ENCODE data around the gene STK39.

The STK39 gene

DNA sequence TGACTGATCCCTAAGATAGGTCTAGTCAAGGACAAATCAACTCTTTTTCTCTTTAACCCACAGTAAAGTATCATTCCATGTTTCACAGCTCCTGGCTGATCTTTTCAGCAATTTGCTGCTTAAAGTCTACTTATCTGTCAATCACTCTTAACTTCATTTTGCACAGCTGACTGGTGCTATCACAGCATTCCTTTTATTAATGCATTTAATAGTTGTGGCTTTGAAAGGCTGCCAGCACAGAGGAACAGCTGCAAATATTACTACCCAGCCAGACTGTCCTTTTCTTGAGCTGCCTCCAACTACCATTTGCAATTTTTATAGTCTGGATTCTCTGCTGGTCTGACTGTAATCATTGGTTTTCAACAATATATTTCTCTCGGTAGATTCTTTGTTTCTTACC, 303.5 kb downstream of the STK39 start:
- DNase-seq, result no peak

DNA sequence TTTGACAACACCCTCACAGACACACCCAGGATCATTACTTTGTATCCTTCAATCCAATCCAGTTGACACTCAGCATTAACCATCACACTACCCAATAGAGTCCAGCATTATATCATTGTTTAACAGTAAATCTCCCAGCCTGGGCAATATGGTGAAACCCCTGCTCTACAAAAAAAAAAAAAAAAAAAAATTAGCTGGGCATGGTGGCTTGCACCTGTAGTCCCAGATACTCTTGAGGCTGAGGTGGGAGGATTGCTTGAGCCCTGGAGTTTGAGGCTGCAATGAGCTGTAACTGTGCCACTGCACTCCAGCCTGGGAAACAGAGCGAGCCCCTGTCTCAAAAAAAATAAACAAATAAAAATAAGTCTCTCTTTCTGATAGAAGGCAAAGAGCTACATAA, 304.0 kb downstream of the STK39 start:
- no peak for DNase-seq

DNA sequence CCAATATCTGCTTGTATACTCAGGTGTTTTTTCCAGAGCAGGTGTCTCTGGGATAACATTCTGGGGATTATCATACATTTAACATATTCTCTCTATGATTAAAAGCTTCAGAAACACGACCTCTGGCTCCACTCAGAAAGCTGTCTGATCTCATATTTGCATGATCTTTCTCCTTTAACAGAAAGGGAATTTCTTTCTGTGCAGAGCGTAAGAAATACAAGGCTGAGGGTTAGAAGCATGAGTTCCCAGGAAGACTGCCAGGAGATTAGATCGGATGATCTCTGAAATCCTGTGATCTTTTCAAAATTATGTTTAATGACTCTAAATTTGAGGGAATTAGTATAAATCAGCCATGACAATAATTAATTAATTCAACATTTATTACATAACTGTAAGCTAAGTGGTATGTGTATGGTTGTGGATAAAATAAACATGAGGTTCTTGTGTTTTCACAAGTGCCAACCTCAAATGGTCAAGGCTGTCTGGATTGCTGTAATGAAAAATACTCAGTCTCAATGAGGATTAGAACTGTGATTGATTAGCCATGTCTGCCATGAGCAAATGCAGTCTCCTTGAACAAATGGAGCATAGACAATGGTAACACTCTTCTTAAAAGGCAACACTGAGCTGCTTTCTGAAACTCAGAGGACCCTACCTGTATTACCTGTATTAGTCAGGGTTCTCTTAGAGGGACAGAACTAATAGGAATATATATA, 304.9 kb downstream of the STK39 start:
- DNase-seq, result no peak

GRCh38 chr2:167941604-167942003, 305.8 kb downstream of the STK39 start:
- DNase-seq, result no peak

DNA sequence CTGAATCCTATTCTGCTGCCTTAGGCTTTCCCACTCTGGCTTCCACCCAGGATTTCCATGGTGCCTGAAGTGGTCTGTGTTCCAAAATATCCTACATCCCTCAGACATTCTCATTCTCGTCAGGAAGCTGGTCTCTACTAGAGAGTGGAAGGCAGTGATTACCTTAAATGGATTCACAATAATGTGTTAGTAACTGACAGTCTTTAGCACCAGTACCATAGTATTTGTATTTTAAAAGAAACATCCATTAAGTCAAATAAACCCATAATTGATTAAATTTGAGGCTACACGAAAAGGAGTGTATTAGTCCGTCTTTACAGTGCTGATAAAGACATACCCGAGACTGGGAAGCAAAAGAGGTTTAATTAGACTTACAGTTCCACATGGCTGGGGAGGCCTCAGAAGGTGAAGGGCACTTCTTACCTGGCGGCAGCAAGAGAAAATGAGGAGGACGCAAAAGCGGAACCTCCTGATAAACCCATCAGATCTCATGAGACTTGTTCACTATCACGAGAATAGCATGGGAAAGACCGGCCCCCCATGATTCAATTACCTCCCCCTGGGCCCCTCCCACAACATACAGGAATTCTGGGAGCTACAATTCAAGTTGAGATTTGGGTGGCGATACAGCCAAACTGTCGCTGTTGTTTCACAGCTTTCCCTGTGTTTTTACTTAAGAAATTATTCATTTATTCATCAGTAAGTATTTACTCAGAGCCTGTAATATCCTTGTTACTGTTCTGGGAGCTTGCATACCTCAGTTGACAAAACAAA, 306.5 kb downstream of the STK39 start:
- no peak for DNase-seq

DNA sequence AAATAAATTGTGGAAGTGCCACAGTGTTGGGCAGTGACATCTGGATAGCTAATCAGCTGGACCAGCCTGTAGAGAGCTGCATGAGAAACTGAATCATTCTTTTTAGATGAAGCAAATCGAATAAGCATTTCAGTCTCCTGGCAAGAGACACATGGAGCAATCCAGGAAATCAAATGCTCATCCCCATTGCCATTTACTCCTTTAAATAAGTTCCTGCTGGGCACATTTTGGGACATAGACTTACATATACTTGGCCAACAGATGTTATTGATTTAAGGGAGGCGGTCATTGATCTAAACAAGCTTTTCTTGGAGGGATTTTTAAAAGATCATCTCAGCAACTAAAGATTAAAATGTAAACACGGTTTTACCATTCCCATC, 307.1 kb downstream of the STK39 start:
- DNase-seq, result no peak

GRCh38 chr2:167939514-167940345, 307.7 kb downstream of the STK39 start:
- DNase-seq, result no peak

DNA sequence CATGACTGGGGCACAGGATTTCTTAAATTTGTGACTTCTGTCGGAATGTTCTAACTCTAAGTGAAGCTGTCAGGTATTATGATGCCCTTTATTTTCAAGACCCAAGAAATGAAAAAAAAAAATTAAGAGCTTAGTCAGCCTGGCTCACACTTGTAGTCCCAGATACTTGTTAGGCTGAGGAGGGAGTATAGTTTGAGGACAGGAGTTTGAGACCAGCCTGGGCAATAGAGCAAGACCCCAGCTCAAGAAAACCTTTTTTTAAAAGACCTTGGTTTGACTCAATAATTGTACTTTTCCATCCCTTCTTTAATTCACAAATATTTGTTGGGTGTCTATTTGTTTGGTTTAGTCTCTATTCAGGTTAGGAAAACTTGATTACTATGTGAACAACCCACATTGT, 310.0 kb downstream of the STK39 start:
- DNase-seq, result no peak

GRCh38 chr2:167935803-167936110, 311.6 kb downstream of the STK39 start:
- DNase-seq, result no peak

DNA sequence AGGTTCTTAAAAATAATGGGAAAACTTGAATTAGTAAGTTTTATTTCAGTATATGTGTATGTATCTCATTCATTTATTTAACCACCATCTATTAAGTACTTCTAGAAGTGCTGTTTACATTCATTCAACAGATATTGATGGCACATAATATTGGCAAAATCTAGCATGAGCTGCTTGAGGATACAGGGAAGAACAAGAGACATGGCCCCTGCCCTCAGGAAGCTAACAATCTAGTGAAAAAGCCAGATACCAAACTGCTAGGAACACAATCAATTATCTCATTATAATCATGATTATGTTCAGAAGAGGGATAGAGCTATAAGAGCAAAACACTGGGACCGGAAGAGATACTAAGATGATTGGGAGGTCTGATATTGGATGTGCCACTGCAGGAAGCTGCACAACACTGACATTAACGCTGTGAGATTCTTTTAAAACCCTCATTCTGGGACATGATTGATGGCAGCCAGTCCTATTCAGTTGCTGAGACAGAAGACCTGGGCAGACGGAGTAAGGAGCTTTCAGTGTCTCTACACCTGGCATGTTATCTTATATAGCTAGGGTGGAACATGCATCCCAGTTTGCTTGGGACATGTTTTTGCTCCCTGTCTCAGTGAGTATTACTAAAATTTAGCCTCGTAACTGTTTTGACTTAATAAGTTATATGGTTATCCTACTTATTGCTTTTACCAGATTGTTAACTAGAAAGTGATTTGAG, 314.1 kb downstream of the STK39 start:
- DNase-seq, result no peak

DNA sequence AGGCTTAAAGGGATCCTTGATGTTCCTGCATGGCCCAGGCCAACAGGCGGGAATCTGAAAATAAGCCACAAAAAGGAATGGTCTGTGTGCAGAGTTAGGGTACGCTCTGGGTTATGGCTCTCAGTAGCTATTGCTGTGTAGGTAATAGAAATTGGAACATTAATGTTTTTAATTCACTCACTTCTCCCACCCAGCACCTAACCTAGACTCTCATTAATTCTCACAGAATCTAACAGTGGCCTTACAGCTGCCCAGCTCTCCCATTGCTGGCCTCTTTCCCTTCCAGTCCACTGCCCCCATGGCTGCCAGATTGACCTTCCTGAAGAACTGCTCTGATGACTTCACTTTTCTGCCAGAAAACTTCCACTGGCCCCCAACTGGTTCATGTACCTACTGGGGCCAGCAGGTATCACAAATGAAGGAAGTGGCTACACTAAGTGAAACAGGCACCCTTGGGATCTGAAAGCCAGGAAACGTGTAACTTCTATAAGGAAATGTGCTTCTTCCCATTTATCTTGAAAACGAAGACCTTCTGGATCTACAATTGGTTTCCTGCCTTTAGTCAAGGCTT, 315.2 kb downstream of the STK39 start:
- no peak for DNase-seq

DNA sequence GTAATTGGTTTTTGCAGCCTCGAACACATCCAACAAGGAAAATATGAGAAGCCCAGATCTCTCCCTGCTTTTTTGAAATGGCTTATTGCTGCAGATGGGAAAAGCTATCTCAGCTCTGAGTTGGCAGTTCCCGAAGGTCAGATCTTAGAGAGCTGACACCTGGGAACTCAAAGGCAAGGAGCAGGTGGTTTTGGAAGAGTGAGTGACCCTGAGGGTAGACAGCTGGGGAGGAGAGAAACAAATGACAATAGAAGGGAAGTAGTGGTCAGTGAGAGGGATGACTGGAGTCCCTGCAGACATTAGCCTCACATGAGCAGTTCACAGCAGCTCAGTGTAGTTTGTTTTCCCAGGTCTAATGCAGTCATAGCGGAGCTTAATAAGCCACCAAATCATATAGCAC, 317.9 kb downstream of the STK39 start:
- DNase-seq, result no peak

- DNase-seq, result no peak
Measured at GRCh38 chr2:167928434-167928833, 319.0 kb downstream of the STK39 start.

DNA sequence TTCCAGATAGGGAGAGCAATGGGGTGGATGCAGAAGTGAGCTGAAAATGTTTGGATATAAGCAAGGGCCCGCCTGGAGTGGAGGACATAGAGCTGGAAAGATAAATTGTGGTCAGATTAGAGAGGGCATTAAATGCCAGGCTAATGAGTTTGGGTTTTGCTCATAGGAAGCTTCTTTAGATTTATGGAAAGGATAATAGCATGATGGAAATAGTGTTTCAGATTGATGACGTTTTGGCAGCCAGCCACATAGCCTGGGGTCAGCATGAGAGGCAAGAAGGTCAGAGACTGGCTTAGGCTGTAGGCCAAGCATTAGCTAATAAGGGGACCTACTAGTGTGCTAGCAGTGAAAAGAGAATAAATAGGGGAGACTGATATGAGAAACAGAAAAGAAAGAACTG, 321.6 kb downstream of the STK39 start:
- DNase-seq, result no peak

DNA sequence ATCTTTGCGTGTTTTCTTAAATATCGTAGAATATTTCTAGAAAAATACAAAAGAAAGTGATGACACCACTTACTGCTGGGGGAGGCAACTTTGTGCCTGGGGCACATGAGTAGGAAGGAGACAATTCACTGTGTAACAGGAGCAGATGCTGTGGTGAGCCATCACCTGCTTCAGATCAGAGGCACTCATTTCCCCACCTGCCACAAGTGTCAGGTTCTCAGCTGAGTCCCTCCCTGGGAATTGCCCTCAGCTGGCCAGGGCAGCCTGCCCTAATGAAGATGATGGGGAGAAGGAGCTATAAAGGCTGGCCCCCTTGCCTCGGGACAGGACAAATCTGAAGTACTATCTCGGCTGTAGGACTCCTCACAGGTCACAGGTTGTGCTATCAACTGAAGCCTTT, 322.8 kb downstream of the STK39 start:
- peak; percentile 25 for DNase-seq

- DNase-seq, result no peak
Measured at GRCh38 chr2:167916756-167917155, 330.6 kb downstream of the STK39 start.

GRCh38 chr2:167914969-167915368, 332.4 kb downstream of the STK39 start:
- no peak for DNase-seq

GRCh38 chr2:167908786-167909185, 338.6 kb downstream of the STK39 start:
- no peak for DNase-seq

GRCh38 chr2:167905668-167906067, 341.7 kb downstream of the STK39 start:
- no peak for DNase-seq
